Epithelial cell of esophagus (primary cell): Measurements from ENCODE around the gene OVOL1.

Source experiments
- DNase-seq: peaks from one replicate; pipeline ENCODE4 v3.0.0; 2010; ENCODE audit warnings: low read depth
- H3K4me3 ChIP-seq: 2 replicates; pipeline ENCODE4 v1.5.1; 2011; ENCODE audit warnings: mild to moderate bottlenecking, low read length, control low read depth
- TF ChIP-seq, protein P1 (sequence below): IDR thresholded peaks from 2 replicates; pipeline ENCODE4 v1.5.1; 2011; ENCODE audit warnings: low read depth, mild to moderate bottlenecking, low read length, control low read depth, inconsistent platforms; ENCODE audit not compliant: insufficient read depth; ENCODE audit errors: missing control alignments

Gene OVOL1

DNA sequence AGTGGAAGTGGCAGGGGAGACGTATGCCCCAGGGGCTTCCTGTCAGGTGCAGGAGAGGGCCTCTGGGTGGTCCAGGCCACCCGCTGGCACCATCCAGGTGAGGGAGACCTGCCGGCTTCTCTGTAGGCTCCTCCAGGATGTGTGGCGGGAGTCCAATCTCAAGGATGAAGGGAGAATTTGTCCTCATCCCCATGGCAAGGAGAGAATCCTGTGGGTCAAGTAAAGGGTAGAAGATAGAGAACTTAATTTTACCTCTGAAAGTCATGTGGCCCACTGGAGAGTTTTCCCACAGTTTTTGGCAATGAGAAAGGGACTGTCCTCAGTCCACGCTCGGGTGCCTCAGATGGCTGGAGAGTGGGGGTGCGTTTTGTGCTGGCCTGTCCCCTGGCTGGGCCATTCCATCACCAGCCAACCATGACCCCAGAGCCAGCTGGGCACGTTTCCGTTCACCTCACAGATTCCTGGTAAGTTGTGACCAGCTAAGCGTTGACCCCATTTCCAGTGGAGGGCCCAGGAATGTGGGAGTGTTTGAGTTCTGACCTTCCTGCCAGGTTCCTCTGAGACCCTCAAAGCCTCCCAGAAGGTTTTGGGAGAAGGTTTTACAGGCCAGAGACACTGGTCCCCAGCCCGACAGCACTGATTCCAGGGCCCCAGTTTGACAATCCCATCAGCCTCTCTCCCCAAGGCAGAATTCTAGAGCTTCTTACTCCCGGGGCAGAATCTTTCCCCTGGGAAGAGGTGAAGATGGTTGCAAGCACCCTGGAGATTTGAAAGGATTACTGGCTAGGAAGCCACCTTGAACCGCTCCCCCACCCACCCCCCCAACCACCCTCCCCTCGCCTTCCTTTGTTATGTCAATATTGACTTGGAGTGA, 2.6 kb downstream of the OVOL1 start:
- H3K4me3 ChIP-seq: no peak overlapping the region
- TF ChIP-seq, protein P1, sequence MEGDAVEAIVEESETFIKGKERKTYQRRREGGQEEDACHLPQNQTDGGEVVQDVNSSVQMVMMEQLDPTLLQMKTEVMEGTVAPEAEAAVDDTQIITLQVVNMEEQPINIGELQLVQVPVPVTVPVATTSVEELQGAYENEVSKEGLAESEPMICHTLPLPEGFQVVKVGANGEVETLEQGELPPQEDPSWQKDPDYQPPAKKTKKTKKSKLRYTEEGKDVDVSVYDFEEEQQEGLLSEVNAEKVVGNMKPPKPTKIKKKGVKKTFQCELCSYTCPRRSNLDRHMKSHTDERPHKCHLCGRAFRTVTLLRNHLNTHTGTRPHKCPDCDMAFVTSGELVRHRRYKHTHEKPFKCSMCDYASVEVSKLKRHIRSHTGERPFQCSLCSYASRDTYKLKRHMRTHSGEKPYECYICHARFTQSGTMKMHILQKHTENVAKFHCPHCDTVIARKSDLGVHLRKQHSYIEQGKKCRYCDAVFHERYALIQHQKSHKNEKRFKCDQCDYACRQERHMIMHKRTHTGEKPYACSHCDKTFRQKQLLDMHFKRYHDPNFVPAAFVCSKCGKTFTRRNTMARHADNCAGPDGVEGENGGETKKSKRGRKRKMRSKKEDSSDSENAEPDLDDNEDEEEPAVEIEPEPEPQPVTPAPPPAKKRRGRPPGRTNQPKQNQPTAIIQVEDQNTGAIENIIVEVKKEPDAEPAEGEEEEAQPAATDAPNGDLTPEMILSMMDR: no peak
- DNase-seq: no peak

DNA sequence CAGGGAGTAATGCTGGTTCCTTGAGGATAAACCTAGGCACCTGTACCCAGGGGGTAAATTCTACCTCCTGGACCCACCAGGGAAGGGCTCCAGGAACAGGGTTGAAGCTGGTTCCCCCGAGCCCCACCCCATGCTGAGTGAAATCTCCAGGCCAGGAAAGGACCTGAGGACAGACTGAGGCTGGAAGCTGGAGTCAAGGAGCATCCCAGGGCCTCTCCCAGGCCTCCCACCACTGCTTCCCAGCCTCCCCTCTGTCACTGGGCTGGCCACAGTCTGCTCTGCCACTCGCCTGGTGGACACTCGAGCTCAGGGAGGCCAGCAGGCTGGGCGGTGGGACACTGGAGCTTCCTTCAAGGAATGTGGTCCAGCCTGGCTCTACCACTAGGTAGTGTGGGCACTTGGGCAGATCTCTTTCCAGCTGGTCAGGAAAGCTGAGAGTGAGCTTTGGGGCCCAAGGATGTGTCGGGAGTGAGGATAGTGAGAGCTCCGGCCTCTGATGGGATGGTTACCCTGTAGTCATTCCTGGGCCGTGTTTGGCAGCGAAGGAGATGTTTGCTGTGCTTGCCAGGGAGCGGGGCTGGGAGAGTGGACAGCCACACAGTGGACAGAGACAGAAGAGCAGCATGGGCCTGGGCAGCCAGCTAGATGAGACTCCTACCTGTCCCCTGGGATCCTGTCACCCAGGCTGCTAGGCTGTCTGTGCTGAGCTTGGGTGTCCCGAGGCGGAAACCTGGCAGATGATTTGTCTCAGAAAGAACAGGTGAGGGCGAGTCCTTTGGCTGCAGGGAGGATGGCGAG, 3.4 kb downstream of the OVOL1 start:
- TF ChIP-seq, protein P1: no peak
- H3K4me3 ChIP-seq: no peak overlapping the region
- DNase-seq: no peak

DNA sequence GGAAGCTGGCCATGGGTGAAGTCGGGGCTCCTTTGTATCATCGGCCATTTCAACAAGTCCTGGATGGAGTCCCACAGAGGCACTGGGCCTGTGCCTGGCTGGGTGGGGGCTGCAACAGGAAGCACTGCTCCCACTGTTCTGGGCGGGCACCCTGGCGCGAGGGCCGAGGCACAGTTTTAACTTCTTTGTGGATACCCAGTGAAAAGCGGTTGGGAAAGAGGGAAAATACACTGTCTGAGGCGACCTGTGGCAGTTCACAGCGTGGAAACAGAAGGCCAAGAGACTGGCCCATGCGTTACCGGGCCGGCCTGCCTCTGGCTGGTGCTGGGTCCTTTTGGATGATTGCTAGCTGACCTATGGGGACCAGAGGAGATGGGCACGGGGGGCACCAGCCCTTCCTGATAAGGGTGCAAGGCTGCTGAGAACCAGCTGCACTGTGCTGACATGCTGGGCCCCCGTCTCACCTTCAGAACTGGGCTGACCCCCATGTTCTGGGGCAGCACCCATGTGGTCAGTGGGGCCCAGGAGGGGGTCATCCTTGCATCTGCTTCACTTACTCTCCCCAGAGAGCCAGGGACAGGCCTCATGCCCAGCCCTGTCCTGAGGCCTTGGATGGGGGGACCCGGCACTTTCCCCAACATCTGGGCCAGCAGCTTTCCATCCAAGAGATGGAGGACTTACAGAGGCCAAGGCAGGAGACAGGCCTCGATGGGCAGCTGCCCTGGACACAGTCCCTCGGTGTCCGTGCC, 4.2 kb downstream of the OVOL1 start:
- DNase-seq: no peak
- TF ChIP-seq, protein P1: no peak
- H3K4me3 ChIP-seq: no peak overlapping the region

DNA sequence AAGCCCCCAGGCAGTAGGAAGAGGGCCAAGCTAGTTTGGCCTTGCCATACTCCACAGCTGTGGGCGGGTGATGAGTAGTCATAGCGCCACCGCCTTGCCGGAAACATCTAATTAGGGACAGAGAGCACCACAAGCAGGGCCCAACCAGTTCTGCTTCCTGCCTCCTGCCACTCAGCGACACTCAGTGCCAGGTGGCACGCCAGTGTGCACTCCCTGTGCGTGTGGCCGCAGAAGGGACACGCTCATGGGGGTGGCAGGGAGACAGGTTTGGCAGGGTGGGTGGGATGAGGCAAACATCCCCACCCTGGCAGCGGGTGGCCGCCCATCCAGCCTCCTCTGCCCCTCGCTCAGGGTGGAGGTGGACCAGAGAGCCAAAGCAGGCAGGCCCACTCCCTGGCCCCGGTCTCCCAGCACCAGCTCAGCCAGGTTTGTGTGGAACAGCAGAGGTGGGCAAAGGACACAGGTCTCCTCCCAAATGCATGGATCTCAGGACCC, 4.9 kb downstream of the OVOL1 start:
- H3K4me3 ChIP-seq: no peak overlapping the region
- peak; percentile 57 for DNase-seq
- TF ChIP-seq, protein P1: no peak

- TF ChIP-seq, protein P1: no peak
- no peak for DNase-seq
- no peak overlapping the region for H3K4me3 ChIP-seq
These were observed 5.6 kb downstream of the OVOL1 start for GRCh38 chr11:65792456-65792855.

DNA sequence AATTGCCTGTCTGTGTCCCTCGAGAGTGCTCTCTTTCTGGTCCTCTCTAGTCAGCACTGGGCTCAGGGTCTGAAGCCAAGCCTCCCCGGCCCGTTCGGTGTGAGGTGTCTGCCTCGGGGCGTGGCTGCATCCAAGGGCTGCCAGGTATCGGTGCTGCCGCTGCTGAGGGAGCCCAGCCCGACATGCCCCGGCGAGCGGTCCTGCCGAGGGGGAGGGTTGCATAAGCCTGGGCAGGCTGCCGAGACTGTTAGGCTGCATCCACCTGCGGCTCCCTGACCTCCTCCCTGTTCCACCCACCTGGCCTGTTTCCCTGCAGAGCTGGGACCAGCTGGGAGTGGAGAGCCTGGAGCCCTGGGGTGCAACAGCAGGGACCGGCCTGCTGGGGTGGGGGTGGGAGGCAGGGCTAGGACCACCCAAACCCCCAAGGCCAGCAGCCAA, 6.3 kb downstream of the OVOL1 start:
- TF ChIP-seq, protein P1: no peak
- peak; percentile 97 for DNase-seq
- H3K4me3 ChIP-seq: no peak overlapping the region
